Panc1 (cell line): Measurements from ENCODE around the gene GPC1.

Experiments
- POLR2AphosphoS5 ChIP-seq: IDR thresholded peaks from 2 replicates; pipeline ENCODE4 v1.6.1; 2012; ENCODE audit warnings: mild to moderate bottlenecking, low read depth, low read length, moderate library complexity
- TF ChIP-seq, protein P1 (sequence below): fragments of 450-650 bp; IDR thresholded peaks from 2 replicates; pipeline ENCODE4 v1.5.1; 2017; ENCODE audit warnings: mild to moderate bottlenecking

GRCh38 chr2:240393831-240394410 is 41.5 kb upstream of the GPC1 start:
- TF ChIP-seq, protein P1, sequence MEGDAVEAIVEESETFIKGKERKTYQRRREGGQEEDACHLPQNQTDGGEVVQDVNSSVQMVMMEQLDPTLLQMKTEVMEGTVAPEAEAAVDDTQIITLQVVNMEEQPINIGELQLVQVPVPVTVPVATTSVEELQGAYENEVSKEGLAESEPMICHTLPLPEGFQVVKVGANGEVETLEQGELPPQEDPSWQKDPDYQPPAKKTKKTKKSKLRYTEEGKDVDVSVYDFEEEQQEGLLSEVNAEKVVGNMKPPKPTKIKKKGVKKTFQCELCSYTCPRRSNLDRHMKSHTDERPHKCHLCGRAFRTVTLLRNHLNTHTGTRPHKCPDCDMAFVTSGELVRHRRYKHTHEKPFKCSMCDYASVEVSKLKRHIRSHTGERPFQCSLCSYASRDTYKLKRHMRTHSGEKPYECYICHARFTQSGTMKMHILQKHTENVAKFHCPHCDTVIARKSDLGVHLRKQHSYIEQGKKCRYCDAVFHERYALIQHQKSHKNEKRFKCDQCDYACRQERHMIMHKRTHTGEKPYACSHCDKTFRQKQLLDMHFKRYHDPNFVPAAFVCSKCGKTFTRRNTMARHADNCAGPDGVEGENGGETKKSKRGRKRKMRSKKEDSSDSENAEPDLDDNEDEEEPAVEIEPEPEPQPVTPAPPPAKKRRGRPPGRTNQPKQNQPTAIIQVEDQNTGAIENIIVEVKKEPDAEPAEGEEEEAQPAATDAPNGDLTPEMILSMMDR: no peak
- no peak for TF ChIP-seq POLR2AphosphoS5
